Left lung (tissue), 10 donors: ENCODE results near the gene TOMM22. TPM values are rescaled to one million over a fixed set of nuclear protein-coding genes. Genes with fewer than 3 reads are reported as not detected.

Experiments
- ATAC-seq: fragments of 200-7000 bp; cut with Tn5 transposase; one replicate; pipeline ENCODE4 v1.9.1; 2020; ENCODE audit warnings: moderate library complexity
- DNase-seq, 4 donors: peaks; one replicate each; pipeline ENCODE4 v3.0.0-alpha.2; 2013 to 2020
- H3K27ac ChIP-seq, 2 donors: fragments of 200-600 bp; sonication (generic) in 1 of 2; one replicate each; pipeline versions ENCODE4 v1.5.0 to v1.8.0; 2020 to 2021
- H3K27me3 ChIP-seq, 2 donors: fragments of 200-600 bp; sonication (generic) in 1 of 2; one replicate each; pipeline versions ENCODE4 v1.5.0 to v1.8.0; 2020 to 2021
- H3K36me3 ChIP-seq, 2 donors: fragments of 200-600 bp; sonication (generic) in 1 of 2; one replicate each; pipeline versions ENCODE4 v1.5.0 to v1.8.0; 2020 to 2021
- H3K4me1 ChIP-seq, 2 donors: fragments of 200-600 bp; one replicate each; pipeline ENCODE4 v1.8.0; 2021
- H3K4me3 ChIP-seq, 2 donors: fragments of 200-600 bp; sonication (generic) in 1 of 2; one replicate each; pipeline versions ENCODE4 v1.5.0 to v1.8.0; 2020 to 2021; ENCODE audit warnings: mild to moderate bottlenecking in 1 of 2
- H3K9me3 ChIP-seq, 2 donors: fragments of 200-600 bp; sonication (generic) in 1 of 2; one replicate each; pipeline versions ENCODE4 v1.5.0 to v1.8.0; 2020 to 2021
- CTCF ChIP-seq, 2 donors: fragments of 200-600 bp; sonication (generic) in 1 of 2; IDR thresholded peaks; one replicate each; pipeline versions ENCODE4 v1.5.0 to v1.8.0; 2021; ENCODE audit warnings: antibody characterized with exemption in 2 of 2
- intact Hi-C, 2 donors: fragments of 100-400 bp; cut with DNase I; formaldehyde crosslinking; loops; one replicate each; pipeline versions ENCODE4 v1.11.2 to v1.14.2; 2022
- polyA plus RNA-seq, 6 donors: library from polyadenylated mRNA; unstranded; fragments of 120-200 nt; gene quantifications; one replicate each; pipeline ENCODE4 v1.2.1, GENCODE V29; 2013; ENCODE audit not compliant: insufficient read length in 6 of 6
- total RNA-seq, 2 donors: library from RNA; stranded (reverse); fragmentation: NEBNext Ultra II Directional; extraction: Animal tissue kit (Norgen Biotek cat#: 25700); gene quantifications; one replicate each; pipeline ENCODE4 v1.2.1, GENCODE V29; 2021
- donor health status: DM: no; HTN: yes; CAD: no.
- donor health status: DM: no; HTN: no; CAD: no.

Gene TOMM22
- total and polyA plus RNA-seq, 8 donors, result 54.3 to 91.3 (median 79.6) TPM

DNA sequence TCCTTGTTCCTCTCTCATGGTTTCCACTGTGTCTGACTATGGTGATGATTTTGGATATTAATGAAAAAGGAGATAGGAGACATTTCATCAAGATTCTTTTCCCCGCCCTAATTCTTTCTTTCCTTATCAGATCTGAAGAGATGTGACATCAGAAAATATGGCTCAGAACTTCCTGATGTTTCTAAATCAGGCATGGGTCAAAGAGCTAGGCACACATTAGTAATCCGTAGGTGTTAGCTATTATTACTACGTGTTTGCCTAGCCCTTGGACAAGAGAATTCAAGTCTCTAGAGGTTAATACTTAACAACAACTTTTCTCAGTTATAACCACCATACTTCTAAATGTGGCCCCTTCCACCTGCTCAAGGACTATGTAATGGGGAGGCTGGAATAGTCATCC, 13.2 kb downstream of the TOMM22 start:
- DNase-seq, result no peak
- no peak for TF ChIP-seq CTCF (IDR thresholded peaks at IDR 0.05)
- peak overlapping the region; percentile 58 to 96 for H3K27ac ChIP-seq
- ATAC-seq, result peak; percentile 54
- intact Hi-C loops, result no loop called here
- H3K36me3 ChIP-seq, result peaks cover 0 to 41% of the 10 kb centered on the region in 2 donors
- peaks cover 32 to 58% of the 10 kb centered on the region in 2 donors for H3K4me1 ChIP-seq
- no peak overlapping the region for H3K4me3 ChIP-seq
- H3K9me3 ChIP-seq, result no peaks in the 10 kb centered on the region
- H3K27me3 ChIP-seq, result no peaks in the 10 kb centered on the region

GRCh38 chr22:38696606-38697424, 15.1 kb downstream of the TOMM22 start:
- H3K9me3 ChIP-seq, result no peaks in the 10 kb centered on the region
- ATAC-seq (peak; percentile 30), DNase-seq (peak in 1 of 4 donors; percentile 63)
- peaks cover 0 to 24% of the 10 kb centered on the region in 2 donors for H3K36me3 ChIP-seq
- no peaks in the 10 kb centered on the region for H3K27me3 ChIP-seq
- intact Hi-C loops, result no loop called here
- H3K27ac ChIP-seq, result peak overlapping the region; percentile 84 to 96
- H3K4me1 ChIP-seq, result peaks cover 32 to 66% of the 10 kb centered on the region in 2 donors
- TF ChIP-seq CTCF (IDR thresholded peaks at IDR 0.05), result no peak
- peak overlapping the region in 1 of 2 donors; percentile 77 for H3K4me3 ChIP-seq

DNA sequence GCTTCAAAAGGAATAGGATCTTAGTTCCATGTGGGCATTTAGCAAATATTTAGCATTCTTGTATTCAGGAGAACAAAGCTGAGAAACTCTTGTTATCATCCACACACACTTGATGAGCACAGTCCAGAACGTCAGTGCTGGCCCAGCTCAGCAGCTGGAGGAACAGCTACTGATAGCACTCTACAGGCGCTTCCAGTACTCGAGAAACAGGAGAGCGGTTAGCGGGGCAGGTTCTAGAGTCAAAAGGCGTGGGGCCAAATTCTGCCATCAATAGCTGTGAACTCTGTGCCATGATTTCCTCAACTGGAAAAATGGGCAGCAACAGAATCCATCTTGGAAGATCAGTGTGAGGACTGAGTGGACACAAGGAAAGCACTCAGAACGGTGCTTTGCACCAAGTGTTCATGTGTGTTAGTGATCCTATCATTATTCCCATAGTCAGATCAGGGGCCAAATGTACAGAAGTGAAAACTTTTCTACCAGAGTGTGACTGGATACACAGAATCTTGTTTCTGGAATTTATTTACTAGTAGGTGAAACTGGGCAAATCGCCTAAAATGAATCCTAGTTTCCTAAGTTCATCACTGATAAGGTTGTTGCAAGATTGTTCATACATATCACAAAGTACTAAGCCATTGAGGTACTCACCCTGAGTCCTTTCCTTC, 15.8 kb downstream of the TOMM22 start:
- H3K4me1 ChIP-seq, result peaks cover 32 to 73% of the 10 kb centered on the region in 2 donors
- peak overlapping the region in 1 of 2 donors; percentile 77 for H3K4me3 ChIP-seq

GRCh38 chr22:38698407-38699094, 16.8 kb downstream of the TOMM22 start:
- intact Hi-C loops, result no loop called here
- H3K4me1 ChIP-seq, result peaks cover 32 to 73% of the 10 kb centered on the region in 2 donors

More for the DNA sequence above, 15.8 kb downstream of the TOMM22 start:
- Histone ChIP-seq H3K9me3 (no peaks in the 10 kb centered on the region), H3K36me3 (peaks cover 0 to 18% of the 10 kb centered on the region in 2 donors), H3K27ac (peak overlapping the region; percentile 84 to 96), H3K27me3 (no peaks in the 10 kb centered on the region)
- no peak for TF ChIP-seq CTCF (IDR thresholded peaks at IDR 0.05)
- intact Hi-C loops, result no loop called here
- DNase-seq (no peak), ATAC-seq (no peak)

More at GRCh38 chr22:38698407-38699094, 16.8 kb downstream of the TOMM22 start:
- H3K4me3 ChIP-seq, result peak overlapping the region; percentile 73 to 77
- no peak for TF ChIP-seq CTCF (IDR thresholded peaks at IDR 0.05)
- peak overlapping the region; percentile 84 to 96 for H3K27ac ChIP-seq
- ATAC-seq (no peak), DNase-seq (no peak)
- H3K9me3 ChIP-seq, result no peaks in the 10 kb centered on the region
- no peaks in the 10 kb centered on the region for H3K27me3 ChIP-seq
- H3K36me3 ChIP-seq, result peaks cover 0 to 18% of the 10 kb centered on the region in 2 donors
